Stimulated activated CD8-positive, alpha-beta memory T cell treated with anti-CD3 and anti-CD28 coated beads, Interleukin-4, amount 100 ng/mL, for 4 hours (primary cell): ENCODE measurements around the gene SCIN.

Experiments
- DNase-seq, 2 donors: peaks; one replicate each; pipeline ENCODE4 v3.0.0-alpha.2; 2020; ENCODE audit warnings: low read depth in 2 of 2, low spot score in 1 of 2

Gene SCIN

GRCh38 chr7:12567015-12567414 lies 3.5 kb upstream of the SCIN start:
- no peak for DNase-seq

- no peak for DNase-seq
Measured at GRCh38 chr7:12569673-12570072, 847 bp upstream of the SCIN start.

GRCh38 chr7:12570168-12570533 lies 369 bp upstream of the SCIN start:
- DNase-seq = no peak

- DNase-seq = no peak
Measured at GRCh38 chr7:12571691-12572090, 1.2 kb downstream of the SCIN start.

GRCh38 chr7:12572941-12573575 lies 2.5 kb downstream of the SCIN start:
- no peak for DNase-seq

GRCh38 chr7:12573885-12574284 lies 3.4 kb downstream of the SCIN start:
- no peak for DNase-seq

GRCh38 chr7:12578930-12579640 lies 8.6 kb downstream of the SCIN start:
- DNase-seq = no peak

GRCh38 chr7:12581897-12582296 lies 11.4 kb downstream of the SCIN start:
- no peak for DNase-seq

- DNase-seq = no peak
Measured at GRCh38 chr7:12582362-12582761, 11.8 kb downstream of the SCIN start.

- DNase-seq = no peak
Measured at GRCh38 chr7:12583176-12583575, 12.7 kb downstream of the SCIN start.

- DNase-seq = no peak
Measured at GRCh38 chr7:12583922-12584321, 13.4 kb downstream of the SCIN start.

GRCh38 chr7:12584930-12585329 lies 14.4 kb downstream of the SCIN start:
- DNase-seq = no peak

- no peak for DNase-seq
Measured at GRCh38 chr7:12586271-12586670, 15.8 kb downstream of the SCIN start.

- DNase-seq = no peak
Measured at GRCh38 chr7:12588259-12588904, 17.9 kb downstream of the SCIN start.

GRCh38 chr7:12590559-12590958 lies 20.0 kb downstream of the SCIN start:
- no peak for DNase-seq

GRCh38 chr7:12594122-12594897 lies 23.8 kb downstream of the SCIN start:
- no peak for DNase-seq

- no peak for DNase-seq
Measured at GRCh38 chr7:12595148-12595547, 24.6 kb downstream of the SCIN start.

- no peak for DNase-seq
Measured at GRCh38 chr7:12596225-12596790, 25.8 kb downstream of the SCIN start.

GRCh38 chr7:12601302-12601869 lies 30.9 kb downstream of the SCIN start:
- DNase-seq = no peak

GRCh38 chr7:12607134-12607533 lies 36.6 kb downstream of the SCIN start:
- DNase-seq = no peak

- no peak for DNase-seq
Measured at GRCh38 chr7:12609561-12609960, 39.0 kb downstream of the SCIN start.
